Naive thymus-derived CD8-positive, alpha-beta T cell (primary cell): ENCODE data around the gene ATP1B4. TPM values are rescaled to one million over a fixed set of nuclear protein-coding genes. Genes with fewer than 3 reads are reported as not detected.
"Not testable (repeated sequence)": the region's sequence is repeated elsewhere in the genome, so short reads cannot be mapped to it uniquely, and the experiment has no call there.

Experiments used
- ATAC-seq, 2 donors: fragments of 150-1000 bp; cut with Tn5 transposase in 1 of 2; sonication (Bioruptor Pico), chemical (Tn5 transposase) in 1 of 2; 1 replicate in 1 of 2; 2 replicates in 1 of 2; pipeline ENCODE4 v1.10.0; 2021; ENCODE audit warnings: mild to moderate bottlenecking in 2 of 2, moderate library complexity in 2 of 2
- POLR2A ChIA-PET: fragments of 350-600 bp; sonication (Branson Sonifier 250); formaldehyde crosslinking; loops from one replicate; lab custom pipeline; 2021; ENCODE audit warnings: antibody characterized with exemption; lab: Charles Lee
- DNase-seq, 10 donors: peaks; one replicate each; pipeline versions ENCODE4 v3.0.0 to v3.0.0-alpha.2; 2020 to 2022
- H3K27ac Mint-ChIP-seq, 10 donors: one replicate each; pipeline ENCODE4 v1.8.0; 2020 to 2022; ENCODE audit warnings: mild to moderate bottlenecking in 10 of 10, mixed read lengths in 10 of 10, moderate library complexity in 4 of 10, inconsistent platforms in 1 of 10
- H3K27me3 Mint-ChIP-seq, 5 donors: one replicate each; pipeline ENCODE4 v1.8.0; 2021 to 2022; ENCODE audit warnings: mixed read lengths in 5 of 5
- H3K36me3 Mint-ChIP-seq, 3 donors: one replicate each; pipeline ENCODE4 v1.8.0; 2020 to 2022; ENCODE audit warnings: mixed read lengths in 3 of 3, mild to moderate bottlenecking in 2 of 3, inconsistent platforms in 1 of 3
- H3K4me1 Mint-ChIP-seq, 4 donors: one replicate each; pipeline ENCODE4 v1.8.0; 2021 to 2022; ENCODE audit warnings: mixed read lengths in 4 of 4
- H3K4me3 Mint-ChIP-seq, 10 donors: one replicate each; pipeline ENCODE4 v1.8.0; 2020 to 2022; ENCODE audit warnings: mild to moderate bottlenecking in 10 of 10, mixed read lengths in 10 of 10, moderate library complexity in 6 of 10, inconsistent platforms in 1 of 10
- H3K9me3 Mint-ChIP-seq, 9 donors: one replicate each; pipeline ENCODE4 v1.8.0; 2020 to 2022; ENCODE audit warnings: mixed read lengths in 9 of 9, mild to moderate bottlenecking in 3 of 9, inconsistent platforms in 1 of 9, moderate library complexity in 1 of 9
- polyA plus RNA-seq, 3 donors: library from polyadenylated mRNA; unstranded; fragments of 300-500 nt; fragmentation: Illumina TruSeq; gene quantifications; one replicate each; pipeline ENCODE4 v1.2.3, GENCODE V29; 2021
- total RNA-seq, 8 experiments: library from RNA in 2 of 8; stranded (reverse) in 2 of 8; gene quantifications; one replicate each; pipeline ENCODE4 v1.2.3 and lab custom pipeline; 2021 to 2026

Gene ATP1B4
- total RNA-seq, result not detected
- polyA plus RNA-seq, result not detected
- 0 to 0.13 (median 0) reads per million in 6 experiments for total RNA-seq (lab: John Stamatoyannopoulos, UW)

DNA sequence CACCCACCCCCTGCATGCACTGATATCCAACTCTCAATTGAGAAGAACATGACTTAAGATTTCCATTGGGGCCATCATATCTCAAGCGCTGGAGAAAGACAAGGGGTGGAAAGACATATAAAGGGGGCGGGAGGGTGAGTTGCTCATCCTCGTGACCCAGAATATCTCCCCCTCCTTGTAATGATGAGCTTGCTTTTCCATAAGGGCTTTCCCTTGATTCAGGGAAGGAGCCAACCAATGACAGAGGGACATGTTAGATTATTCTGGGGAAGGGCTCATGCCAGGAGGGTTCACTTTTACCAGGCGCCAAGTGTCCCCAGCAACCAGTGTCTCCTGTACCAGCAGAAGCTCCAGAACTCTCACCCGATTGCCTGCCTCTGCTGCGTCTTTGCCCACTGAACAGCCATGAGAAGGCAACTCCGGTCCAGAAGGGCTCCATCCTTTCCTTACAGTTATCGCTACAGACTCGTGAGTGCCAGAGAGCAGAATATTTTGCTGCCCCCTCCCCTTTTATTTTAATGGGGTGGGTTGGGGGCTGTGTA lies at the start of gene ATP1B4:
Gene ATP1B4 (plus strand): TSS at position 326 of the 542 bp plus-strand sequence. CDS start 80 bp downstream, at position 406.
- Mint-ChIP-seq H3K36me3 (no peaks in the 10 kb centered on the region), H3K4me1 (peaks cover 0 to 2% (median under 1%) of the 10 kb centered on the region in 4 donors), H3K9me3 (no peaks in the 10 kb centered on the region), H3K4me3 (no peak within 1 kb of the TSS), H3K27ac (peak within 1 kb of the TSS in 1 of 10 donors; percentile 61), H3K27me3 (peaks cover 0 to 4% (median 0%) of the 10 kb centered on the region in 5 donors)
- DNase-seq (no peak), ATAC-seq (no peak)
- POLR2A ChIA-PET, result no interaction called here

DNA sequence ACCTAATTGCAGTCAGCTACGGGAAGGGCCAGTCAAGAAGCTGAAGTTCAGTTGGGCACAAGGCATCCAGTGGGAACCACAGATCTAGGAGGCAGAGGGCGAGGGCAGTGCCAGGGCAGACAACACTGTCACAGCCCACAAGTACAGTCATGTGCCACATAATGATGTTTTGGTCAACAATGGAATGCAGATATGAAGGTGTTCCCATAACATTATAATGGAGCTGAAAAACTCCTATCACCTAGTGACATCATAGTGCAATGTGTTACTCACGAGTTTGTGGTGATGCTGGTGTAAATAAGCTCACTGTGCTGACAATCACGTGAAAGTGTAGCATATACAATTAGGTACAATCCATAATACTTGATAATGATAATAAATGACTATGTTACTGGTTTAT lies 46.1 kb upstream of the ATP1B4 start:
- peaks cover 0 to 6% (median 3%) of the 10 kb centered on the region in 4 donors for H3K4me1 Mint-ChIP-seq
- H3K36me3 Mint-ChIP-seq, result no peaks in the 10 kb centered on the region
- no peaks in the 10 kb centered on the region for H3K9me3 Mint-ChIP-seq
- peaks cover 2 to 37% (median 19%) of the 10 kb centered on the region in 5 donors for H3K27me3 Mint-ChIP-seq
- DNase-seq (no peak), ATAC-seq (no peak)
- POLR2A ChIA-PET, result interaction anchor here (0.6 kb wide), 1 partner anchor 9 kb away, joined by 7 read pairs; no protein-coding TSS in a partner anchor
- H3K4me3 Mint-ChIP-seq, result no peak overlapping the region
- H3K27ac Mint-ChIP-seq, result no peak overlapping the region

DNA sequence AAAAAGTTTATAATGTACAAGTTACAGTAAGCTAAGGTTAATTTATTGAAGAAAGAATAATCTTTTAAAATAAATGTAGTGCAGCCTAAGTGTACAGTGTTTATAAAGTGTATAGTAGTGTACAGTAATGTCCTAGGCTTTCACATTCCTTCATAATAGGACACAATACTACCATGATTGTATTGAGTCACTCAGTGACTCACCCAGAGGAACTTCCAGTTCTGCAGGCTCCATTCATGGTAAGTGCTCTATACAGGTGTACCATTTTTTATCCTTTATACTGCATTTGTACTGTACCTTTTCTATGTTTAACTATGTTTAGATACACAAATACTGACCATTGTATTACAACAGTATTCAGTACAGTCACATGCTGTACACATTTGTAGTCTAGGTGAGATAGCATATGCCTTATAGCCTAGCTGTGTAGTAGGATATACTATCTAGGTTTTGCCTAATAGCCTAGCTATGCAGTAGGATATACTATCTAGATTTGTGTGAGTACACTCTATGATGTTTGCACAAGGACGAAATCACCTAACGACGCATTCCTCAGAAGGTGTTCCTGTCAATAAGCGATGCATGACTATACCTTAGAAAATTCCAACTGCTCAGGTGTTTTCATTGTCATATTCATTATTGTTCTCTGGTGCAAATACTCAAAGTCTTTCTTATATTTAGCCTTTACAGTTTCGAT lies 45.2 kb upstream of the ATP1B4 start:
- DNase-seq, result no peak
- H3K27me3 Mint-ChIP-seq, result peaks cover 2 to 38% (median 14%) of the 10 kb centered on the region in 5 donors
- POLR2A ChIA-PET, result no interaction called here
- no peak overlapping the region for H3K4me3 Mint-ChIP-seq
- no peaks in the 10 kb centered on the region for H3K9me3 Mint-ChIP-seq
- no peak for ATAC-seq
- peaks cover 0 to 5% (median 1%) of the 10 kb centered on the region in 4 donors for H3K4me1 Mint-ChIP-seq
- no peak overlapping the region for H3K27ac Mint-ChIP-seq
- H3K36me3 Mint-ChIP-seq, result no peaks in the 10 kb centered on the region

DNA sequence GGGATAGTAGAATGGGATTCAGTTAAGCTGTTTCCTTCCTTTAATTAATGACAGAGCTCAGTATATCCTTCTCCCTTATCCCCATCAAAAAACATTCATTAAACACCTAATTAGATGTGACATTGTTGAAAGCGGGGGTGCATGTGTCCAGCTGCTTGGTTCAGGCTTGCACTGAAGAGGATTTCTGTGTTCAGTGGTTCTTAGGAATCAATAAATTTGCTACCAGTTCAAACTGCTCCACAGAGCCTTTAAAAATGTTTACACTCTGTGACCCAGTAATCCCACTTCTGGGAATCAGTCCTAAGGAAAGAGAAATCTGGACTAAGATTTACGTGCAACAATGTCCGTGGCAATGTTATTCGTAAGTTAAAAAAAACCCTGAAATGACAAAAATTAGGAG lies 43.5 kb upstream of the ATP1B4 start:
- no peak overlapping the region for H3K27ac Mint-ChIP-seq
- H3K4me3 Mint-ChIP-seq, result no peak overlapping the region
- ATAC-seq (no peak), DNase-seq (no peak)
- peaks cover 0 to 5% (median 1%) of the 10 kb centered on the region in 4 donors for H3K4me1 Mint-ChIP-seq
- no peaks in the 10 kb centered on the region for H3K9me3 Mint-ChIP-seq
- POLR2A ChIA-PET, result no interaction called here
- no peaks in the 10 kb centered on the region for H3K36me3 Mint-ChIP-seq
- peaks cover 2 to 33% (median 13%) of the 10 kb centered on the region in 5 donors for H3K27me3 Mint-ChIP-seq

DNA sequence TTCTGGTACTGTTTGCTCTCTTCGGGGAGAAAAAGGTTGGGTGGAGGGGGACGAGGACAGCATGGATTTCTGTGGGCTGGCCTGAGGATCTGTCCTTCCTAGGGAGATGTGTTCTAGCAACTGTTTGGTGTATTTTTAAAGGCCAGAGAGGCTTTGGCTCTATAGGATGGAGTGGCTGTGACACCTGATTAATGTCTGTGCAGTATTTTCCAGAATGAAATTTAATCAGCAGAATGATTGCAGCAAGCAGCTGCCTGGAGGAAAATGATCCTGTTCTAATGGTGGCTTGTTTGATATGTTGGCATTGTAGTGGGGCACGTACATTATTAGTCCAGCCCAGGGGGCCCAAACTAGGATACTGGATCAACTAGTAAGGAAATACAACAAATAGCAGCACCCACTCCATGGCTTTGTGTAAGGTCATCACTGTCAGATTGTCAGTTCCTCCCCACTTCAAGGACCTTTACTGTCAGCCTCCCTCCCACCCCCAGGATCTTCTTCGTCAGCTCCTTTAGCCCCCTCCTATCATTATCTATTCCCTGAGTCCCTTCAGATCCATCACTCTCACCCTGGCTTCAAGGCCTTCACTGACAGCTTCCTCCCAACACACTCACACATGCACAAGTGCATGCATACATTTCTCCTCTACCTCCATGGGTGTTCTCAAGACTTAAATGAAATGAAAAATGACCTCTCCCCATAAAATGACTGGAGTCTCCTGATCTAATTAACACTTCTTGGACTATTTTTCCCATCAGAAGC lies 40.2 kb upstream of the ATP1B4 start:
- Mint-ChIP-seq H3K4me1 (peaks cover 0 to 5% (median 1%) of the 10 kb centered on the region in 4 donors), H3K9me3 (peaks cover 0 to 3% (median 0%) of the 10 kb centered on the region in 9 donors), H3K27ac (no peak overlapping the region), H3K4me3 (no peak overlapping the region), H3K36me3 (no peaks in the 10 kb centered on the region), H3K27me3 (peaks cover 0 to 16% (median 4%) of the 10 kb centered on the region in 5 donors)
- POLR2A ChIA-PET, result interaction anchor here (0.7 kb wide), 1 partner anchor 282 kb away, joined by 3 read pairs; no protein-coding TSS in a partner anchor
- ATAC-seq (no peak), DNase-seq (no peak)

DNA sequence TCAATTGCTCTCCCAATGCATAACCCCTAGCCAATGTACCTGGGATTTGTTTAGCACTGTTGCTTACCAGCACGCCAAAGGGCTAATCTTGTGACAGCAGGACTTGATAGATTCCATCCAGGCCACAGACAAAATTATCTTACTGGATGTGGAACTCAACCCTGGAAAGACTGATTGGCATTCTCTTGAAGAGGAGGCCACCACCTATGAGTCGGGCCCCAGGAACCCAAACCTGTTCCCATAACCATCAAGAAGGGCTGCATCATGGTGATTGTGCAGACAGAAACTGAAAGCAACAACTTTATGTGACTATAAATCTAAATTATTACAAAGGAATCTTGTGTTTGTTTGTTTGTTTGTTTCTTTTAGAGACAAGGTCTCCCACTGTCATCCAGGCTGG lies 30.8 kb upstream of the ATP1B4 start:
- peaks cover 0 to 5% (median 0%) of the 10 kb centered on the region in 3 donors for H3K36me3 Mint-ChIP-seq
- H3K9me3 Mint-ChIP-seq, result peaks cover 0 to 14% (median 6%) of the 10 kb centered on the region in 9 donors
- DNase-seq, result no peak
- no peaks in the 10 kb centered on the region for H3K4me1 Mint-ChIP-seq
- H3K27ac Mint-ChIP-seq, result no peak overlapping the region
- H3K4me3 Mint-ChIP-seq, result no peak overlapping the region
- no peaks in the 10 kb centered on the region for H3K27me3 Mint-ChIP-seq
- ATAC-seq, result no peak
- POLR2A ChIA-PET, result no interaction called here

DNA sequence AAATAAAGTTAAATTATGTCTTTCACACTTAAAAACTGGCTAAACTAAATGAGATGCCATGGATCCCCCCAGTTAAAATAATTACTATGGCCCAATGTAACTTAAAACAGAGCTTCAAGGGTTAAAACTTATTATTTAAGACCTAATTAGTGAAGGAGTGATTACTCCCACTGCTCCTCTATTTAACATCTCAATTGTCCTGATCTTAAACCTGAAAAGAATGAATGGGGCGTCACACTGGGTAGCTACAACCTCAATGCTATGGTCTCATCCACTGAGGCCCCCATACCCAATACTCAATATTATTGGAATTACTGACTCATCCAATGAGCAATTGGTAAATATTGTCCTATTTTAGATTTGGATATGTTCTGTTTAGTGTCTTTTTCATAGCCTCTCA lies 29.5 kb upstream of the ATP1B4 start:
- POLR2A ChIA-PET, result no interaction called here
- no peak for ATAC-seq
- Mint-ChIP-seq H3K27me3 (no peaks in the 10 kb centered on the region), H3K4me3 (no peak overlapping the region), H3K9me3 (peaks cover 0 to 26% (median 9%) of the 10 kb centered on the region in 9 donors), H3K36me3 (peaks cover 0 to 15% (median 0%) of the 10 kb centered on the region in 3 donors), H3K4me1 (no peaks in the 10 kb centered on the region), H3K27ac (no peak overlapping the region)
- DNase-seq, result no peak

DNA sequence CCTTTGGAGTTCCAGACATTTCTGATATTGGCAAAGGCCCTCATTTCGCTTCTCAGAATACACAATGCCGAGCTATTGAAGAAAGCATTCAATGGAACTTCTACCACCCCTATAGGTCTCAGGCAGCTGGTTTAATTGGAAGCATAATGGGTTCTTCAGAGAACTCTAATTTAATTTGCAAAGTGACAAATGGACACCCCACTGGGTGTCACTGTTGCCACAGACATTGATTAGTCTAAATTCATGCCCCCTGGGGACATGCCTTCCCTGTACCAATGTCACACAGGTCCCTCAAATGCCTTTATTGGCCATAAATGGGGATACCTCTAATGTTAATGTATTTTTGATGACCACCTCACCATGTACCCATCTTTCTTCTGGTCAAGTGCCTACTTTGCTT lies 27.7 kb upstream of the ATP1B4 start:
- Mint-ChIP-seq H3K9me3 (peaks cover 0 to 44% (median 18%) of the 10 kb centered on the region in 9 donors), H3K27ac (no peak overlapping the region), H3K4me3 (no peak overlapping the region), H3K4me1 (no peaks in the 10 kb centered on the region), H3K27me3 (no peaks in the 10 kb centered on the region), H3K36me3 (peaks cover 0 to 28% (median 2%) of the 10 kb centered on the region in 3 donors)
- peak in 2 of 10 donors; percentile 26 to 61 for DNase-seq
- ATAC-seq, result peak in 1 of 2 donors; percentile 25
- POLR2A ChIA-PET, result no interaction called here

DNA sequence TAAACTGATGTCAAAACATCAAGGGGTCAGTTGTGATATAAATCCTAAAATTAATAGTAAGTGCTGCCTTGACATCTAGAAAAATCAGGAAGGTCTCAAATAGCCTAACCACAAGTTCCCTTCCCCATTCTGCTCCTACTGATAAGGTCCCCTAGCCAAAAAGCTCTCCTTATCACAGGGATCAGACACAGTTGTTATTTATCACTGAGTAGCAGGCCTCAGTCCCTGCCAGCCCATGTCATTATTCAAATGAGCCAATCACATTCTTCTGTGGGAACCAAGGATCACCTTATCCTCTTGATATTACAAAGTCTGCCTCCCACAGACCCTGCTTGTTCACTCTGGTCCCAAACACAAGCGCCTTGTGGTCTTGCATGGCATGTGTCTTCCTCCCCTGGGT lies 27.3 kb upstream of the ATP1B4 start:
- Mint-ChIP-seq H3K4me1 (no peaks in the 10 kb centered on the region), H3K4me3 (no peak overlapping the region), H3K36me3 (peaks cover 0 to 32% (median 2%) of the 10 kb centered on the region in 3 donors), H3K27me3 (no peaks in the 10 kb centered on the region), H3K9me3 (peaks cover 0 to 48% (median 18%) of the 10 kb centered on the region in 9 donors), H3K27ac (no peak overlapping the region)
- ATAC-seq (no peak), DNase-seq (no peak)
- POLR2A ChIA-PET, result interaction anchor here (0.6 kb wide), 1 partner anchor 9 kb away, joined by 3 read pairs; no protein-coding TSS in a partner anchor

DNA sequence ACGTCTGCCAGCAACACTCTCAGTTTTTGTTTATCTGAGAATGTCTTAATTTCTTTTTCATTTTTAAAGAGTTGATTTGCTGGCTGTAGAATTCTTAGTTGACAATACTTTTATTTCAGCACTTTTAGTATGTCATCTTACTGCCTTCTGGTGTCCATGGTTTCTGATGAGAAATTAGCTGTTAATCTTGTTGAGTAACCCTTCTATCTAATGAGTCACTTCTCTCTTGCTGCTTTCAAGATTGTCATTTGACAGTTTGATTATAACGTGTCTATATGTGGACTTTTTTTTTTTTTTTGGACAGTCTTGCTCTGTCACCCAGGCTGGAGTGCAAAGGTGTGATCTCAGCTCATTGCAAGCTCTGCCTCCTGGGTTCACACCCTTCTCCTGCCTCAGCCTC lies 26.6 kb upstream of the ATP1B4 start:
- ATAC-seq (no peak), DNase-seq (no peak)
- Mint-ChIP-seq H3K27ac (no peak overlapping the region), H3K27me3 (no peaks in the 10 kb centered on the region), H3K4me3 (no peak overlapping the region), H3K36me3 (peaks cover 0 to 35% (median 2%) of the 10 kb centered on the region in 3 donors), H3K4me1 (no peaks in the 10 kb centered on the region), H3K9me3 (peaks cover 0 to 53% (median 18%) of the 10 kb centered on the region in 9 donors)
- POLR2A ChIA-PET, result no interaction called here

DNA sequence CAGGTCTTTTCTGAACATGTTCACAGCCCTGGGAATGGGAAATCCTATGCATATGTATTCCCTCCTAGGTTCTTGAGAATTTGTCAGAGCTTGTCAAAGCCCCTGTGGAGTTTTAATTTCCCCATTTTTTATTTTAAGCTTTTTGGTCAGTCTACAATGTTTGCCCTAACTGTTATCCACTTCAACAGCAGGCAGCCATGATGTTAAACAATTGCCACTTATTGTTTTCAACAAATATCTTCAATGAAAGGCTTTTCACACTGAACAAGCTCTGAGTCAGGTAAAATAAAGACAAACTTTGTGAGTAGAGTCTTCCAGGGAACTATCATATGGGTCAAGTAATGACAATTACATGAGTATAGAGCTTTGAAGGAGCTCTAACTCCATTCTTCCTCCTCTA lies 25.0 kb upstream of the ATP1B4 start:
- no peak overlapping the region for H3K27ac Mint-ChIP-seq
- no peak for ATAC-seq
- DNase-seq, result no peak
- no peaks in the 10 kb centered on the region for H3K27me3 Mint-ChIP-seq
- H3K4me1 Mint-ChIP-seq, result peaks cover 0 to 1% (median 0%) of the 10 kb centered on the region in 4 donors
- peaks cover 0 to 44% (median 4%) of the 10 kb centered on the region in 3 donors for H3K36me3 Mint-ChIP-seq
- H3K9me3 Mint-ChIP-seq, result peaks cover 0 to 70% (median 18%) of the 10 kb centered on the region in 9 donors
- POLR2A ChIA-PET, result no interaction called here
- H3K4me3 Mint-ChIP-seq, result no peak overlapping the region

DNA sequence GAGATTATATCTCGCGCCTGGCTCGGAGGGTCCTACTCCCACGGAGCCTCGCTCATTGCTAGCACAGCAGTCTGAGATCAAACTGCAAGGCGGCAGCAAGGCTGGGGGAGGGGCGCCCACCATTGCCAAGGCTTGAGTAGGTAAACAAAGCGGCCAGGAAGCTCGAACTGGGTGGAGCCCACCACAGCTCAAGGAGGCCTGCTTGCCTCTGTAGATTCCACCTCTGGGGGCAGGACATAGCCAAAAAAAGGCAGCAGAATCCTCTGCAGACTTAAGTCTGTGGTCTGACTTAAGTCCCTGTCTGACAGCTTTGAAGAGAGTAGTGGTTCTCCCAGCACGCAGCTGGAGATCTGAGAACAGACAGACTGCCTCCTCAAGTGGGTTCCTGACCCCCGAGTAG lies 17.3 kb upstream of the ATP1B4 start:
- Mint-ChIP-seq H3K9me3 (peaks cover 0 to 45% (median 2%) of the 10 kb centered on the region in 9 donors), H3K36me3 (peaks cover 0 to 15% (median 2%) of the 10 kb centered on the region in 3 donors), H3K4me1 (peaks cover 1 to 13% (median 6%) of the 10 kb centered on the region in 4 donors), H3K27ac (peak overlapping the region in 6 of 10 donors; percentile 8 to 89 (median 69)), H3K4me3 (peak overlapping the region in 6 of 10 donors; percentile 14 to 65 (median 40))
- DNase-seq (peak in 7 of 10 donors; percentile 4 to 80 (median 32)), ATAC-seq (peak; percentile 69 to 98)
- POLR2A ChIA-PET, result interaction anchor here (0.6 to 1.2 kb wide), 3 partner anchors 34 to 216 kb away, joined by 3 to 4 read pairs (median 3); no protein-coding TSS in a partner anchor
- not testable (repeated sequence) for H3K27me3 Mint-ChIP-seq
